HL-60/S4 treated with phorbol 12-myristate 13-acetate at 8.2 ng/mL for 4 days and 3 days (cell line): ENCODE measurements around the gene GARS1.
"Not testable (repeated sequence)": the region's sequence is repeated elsewhere in the genome, so short reads cannot be mapped to it uniquely, and the experiment has no call there.

Experiments
- in situ Hi-C: fragments of 300-500 bp; cut with MboI; formaldehyde crosslinking; loops from 2 replicates; pipeline ENCODE4 v1.15.0; 2022; ENCODE audit warnings: low sequenced_read_pairs

GARS1 gene

GRCh38 chr7:30618080-30618676, 23.5 kb downstream of the GARS1 start:
- in situ Hi-C loops, result no loop called here

- in situ Hi-C loops, result no loop called here
Measured at GRCh38 chr7:30618961-30619360, 24.3 kb downstream of the GARS1 start.

GRCh38 chr7:30625283-30625682, 30.6 kb downstream of the GARS1 start:
- in situ Hi-C loops, result no loop called here

- in situ Hi-C loops, result no loop called here
Measured at GRCh38 chr7:30627026-30627425, 32.3 kb downstream of the GARS1 start.

- in situ Hi-C loops, result no loop called here
Measured at GRCh38 chr7:30630986-30631385, 36.3 kb downstream of the GARS1 start.

- in situ Hi-C loops, result no loop called here
Measured at GRCh38 chr7:30633223-30633622, 38.5 kb downstream of the GARS1 start.

GRCh38 chr7:30634193-30634626, 39.5 kb downstream of the GARS1 start:
- in situ Hi-C loops, result no loop called here

- in situ Hi-C loops, result no loop called here
Measured at GRCh38 chr7:30634634-30635201, 40.0 kb downstream of the GARS1 start.

- in situ Hi-C loops, result no loop called here
Measured at GRCh38 chr7:30635798-30636197, 41.1 kb downstream of the GARS1 start.

- in situ Hi-C loops, result not testable (repeated sequence)
Measured at GRCh38 chr7:30642322-30642721, 47.6 kb downstream of the GARS1 start.

GRCh38 chr7:30642789-30643188, 48.1 kb downstream of the GARS1 start:
- in situ Hi-C loops, result no loop called here

- in situ Hi-C loops, result no loop called here
Measured at GRCh38 chr7:30644286-30644955, 49.7 kb downstream of the GARS1 start.

- in situ Hi-C loops, result no loop called here
Measured at GRCh38 chr7:30645661-30646060, 51.0 kb downstream of the GARS1 start.

- in situ Hi-C loops, result no loop called here
Measured at GRCh38 chr7:30646154-30646553, 51.5 kb downstream of the GARS1 start.

- in situ Hi-C loops, result no loop called here
Measured at GRCh38 chr7:30647589-30648364, 53.1 kb downstream of the GARS1 start.

GRCh38 chr7:30648744-30649540, 54.3 kb downstream of the GARS1 start:
- in situ Hi-C loops, result no loop called here

- in situ Hi-C loops, result no loop called here
Measured at GRCh38 chr7:30649717-30650420, 55.2 kb downstream of the GARS1 start.

GRCh38 chr7:30650421-30650808, 55.7 kb downstream of the GARS1 start:
- in situ Hi-C loops, result no loop called here

- in situ Hi-C loops, result no loop called here
Measured at GRCh38 chr7:30652132-30652531, 57.5 kb downstream of the GARS1 start.
